HG02938 (cell line): ENCODE data around the gene VTI1A.
"Not testable (repeated sequence)": the region's sequence is repeated elsewhere in the genome, so short reads cannot be mapped to it uniquely, and the experiment has no call there.

ENCODE experiments used
- ATAC-seq: cut with Tn5 transposase; IDR thresholded peaks from one replicate; pipeline ENCODE4 v1.9.1; 2021; ENCODE audit warnings: mild to moderate bottlenecking, moderate library complexity; ENCODE audit not compliant: unreplicated experiment

Gene VTI1A

GRCh38 chr10:112843623-112844022, 396.6 kb downstream of the VTI1A start:
- no peak for ATAC-seq

GRCh38 chr10:112844681-112845544, 397.9 kb downstream of the VTI1A start:
- ATAC-seq = no peak

DNA sequence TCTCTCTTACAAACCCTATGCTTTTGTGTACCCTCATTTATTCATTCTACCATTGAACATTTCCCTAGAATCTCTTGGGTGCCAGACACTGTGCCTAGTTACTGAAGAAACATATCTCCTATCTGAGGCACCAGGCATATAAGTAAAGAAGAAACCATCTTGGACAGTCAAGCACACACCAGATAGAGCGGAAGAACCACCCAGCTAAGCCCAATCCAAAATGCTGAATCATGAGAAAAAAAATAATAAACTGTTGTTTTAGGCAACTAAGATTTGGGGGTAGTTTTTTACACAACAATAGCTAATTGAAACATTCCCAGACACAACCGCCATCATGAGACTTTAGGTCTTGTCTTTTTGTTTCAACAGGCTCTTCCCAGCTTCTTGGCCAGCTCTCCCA, 400.8 kb downstream of the VTI1A start:
- no peak for ATAC-seq

DNA sequence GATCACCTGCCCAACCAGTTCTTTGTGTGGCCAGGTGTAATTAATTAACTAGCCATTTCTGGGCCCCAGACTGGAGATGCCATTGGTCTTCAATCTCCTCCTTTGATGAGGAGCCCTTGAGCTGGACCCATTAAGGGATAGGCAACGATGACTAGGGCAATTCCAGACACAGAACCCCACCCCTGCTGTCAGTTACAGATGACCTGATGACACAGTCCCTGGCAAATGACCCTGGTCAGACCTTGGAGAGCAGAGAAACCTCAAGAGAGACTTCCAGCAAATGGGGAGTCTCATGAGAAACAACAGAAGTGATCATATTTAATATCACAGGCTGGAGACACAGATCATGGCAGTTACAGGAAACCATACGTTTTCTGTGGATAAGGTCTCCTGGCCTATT, 401.2 kb downstream of the VTI1A start:
- ATAC-seq = no peak

GRCh38 chr10:112848868-112849430, 401.9 kb downstream of the VTI1A start:
- ATAC-seq = no peak

GRCh38 chr10:112849546-112849945, 402.5 kb downstream of the VTI1A start:
- ATAC-seq = no peak

DNA sequence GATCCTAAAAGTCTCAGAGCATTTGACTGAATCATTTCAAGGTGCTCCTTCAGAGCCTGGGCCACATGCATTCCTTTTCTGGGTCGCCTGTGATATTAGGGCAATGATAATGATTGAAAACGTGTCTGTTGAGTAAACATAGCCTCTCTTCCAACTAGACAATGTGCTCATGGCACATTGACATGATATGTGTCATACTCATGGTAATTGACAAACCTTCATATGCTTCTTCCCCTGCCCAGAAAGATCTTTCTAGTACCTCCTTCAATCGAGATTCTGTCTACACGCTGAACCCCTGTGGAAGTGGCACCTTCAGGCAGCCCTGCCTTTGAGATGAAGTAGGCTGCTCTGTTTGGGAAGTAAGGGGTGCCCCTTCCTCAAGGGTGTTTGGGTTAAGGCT, 404.2 kb downstream of the VTI1A start:
- no peak for ATAC-seq

DNA sequence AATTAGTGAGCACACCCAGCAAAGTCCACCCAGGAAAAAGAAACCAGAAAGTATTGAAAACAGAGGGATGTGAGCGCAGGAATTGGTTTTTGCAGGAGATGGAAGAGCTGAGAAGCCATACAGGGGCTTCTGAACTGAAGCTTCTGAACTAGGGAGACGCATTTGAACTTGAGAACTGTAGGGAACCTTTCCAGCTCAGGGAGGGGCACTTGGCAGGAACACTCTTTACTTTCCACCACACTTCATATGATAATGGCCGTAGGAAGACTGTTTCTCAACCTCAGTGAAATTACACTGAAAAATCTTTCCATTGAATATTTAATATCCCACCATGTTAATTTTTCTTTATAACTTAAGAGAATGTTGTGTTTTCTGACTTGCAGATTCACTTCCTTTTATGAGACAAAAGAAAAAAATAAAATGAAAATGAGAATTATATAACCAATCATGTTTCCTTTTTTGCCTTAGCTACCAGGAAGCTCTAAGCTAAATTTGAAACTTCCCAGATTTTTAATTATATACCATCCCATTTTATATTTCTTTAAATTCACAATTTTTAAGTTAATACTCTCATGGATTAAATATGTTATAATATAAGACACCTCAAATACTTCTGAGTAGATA, 404.7 kb downstream of the VTI1A start:
- no peak for ATAC-seq

DNA sequence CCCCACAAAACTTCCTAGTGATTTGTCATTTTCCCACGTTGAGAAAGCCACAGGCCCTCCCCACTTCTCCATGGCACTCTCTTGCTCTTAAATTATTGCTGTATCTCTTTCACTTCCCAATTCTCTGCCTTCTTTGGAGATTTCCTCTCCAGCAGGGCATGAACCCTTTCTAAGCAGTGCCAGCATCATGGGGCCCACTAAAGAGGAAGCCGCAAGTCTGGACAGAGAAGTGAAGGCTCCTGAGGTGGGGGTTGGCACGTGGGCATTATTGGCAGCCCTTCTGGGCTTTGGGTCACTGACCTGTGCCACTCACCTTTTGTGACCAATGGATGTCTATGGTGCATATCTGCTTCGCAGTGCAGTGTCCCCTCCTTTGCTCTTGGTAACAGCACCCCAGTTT, 405.3 kb downstream of the VTI1A start:
- ATAC-seq = no peak

DNA sequence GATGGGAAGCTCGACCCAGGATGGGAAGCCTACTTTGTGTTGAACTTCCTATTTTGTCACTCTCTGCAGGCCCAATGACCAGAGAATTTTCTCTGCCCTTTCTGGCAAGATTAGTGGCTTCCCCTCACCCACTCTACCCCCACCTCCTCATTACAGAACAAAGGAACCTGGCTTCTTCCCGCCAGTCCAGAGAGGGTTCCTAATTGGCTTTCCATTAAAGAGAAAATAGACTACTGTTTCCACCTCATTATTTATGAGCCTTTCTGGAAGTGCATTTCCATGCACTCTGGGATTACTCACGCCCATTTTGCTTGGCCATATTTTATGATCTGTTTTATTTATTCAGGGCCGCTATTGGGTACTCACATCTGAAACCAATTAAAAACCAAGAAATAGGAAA, 408.1 kb downstream of the VTI1A start:
- no peak for ATAC-seq

DNA sequence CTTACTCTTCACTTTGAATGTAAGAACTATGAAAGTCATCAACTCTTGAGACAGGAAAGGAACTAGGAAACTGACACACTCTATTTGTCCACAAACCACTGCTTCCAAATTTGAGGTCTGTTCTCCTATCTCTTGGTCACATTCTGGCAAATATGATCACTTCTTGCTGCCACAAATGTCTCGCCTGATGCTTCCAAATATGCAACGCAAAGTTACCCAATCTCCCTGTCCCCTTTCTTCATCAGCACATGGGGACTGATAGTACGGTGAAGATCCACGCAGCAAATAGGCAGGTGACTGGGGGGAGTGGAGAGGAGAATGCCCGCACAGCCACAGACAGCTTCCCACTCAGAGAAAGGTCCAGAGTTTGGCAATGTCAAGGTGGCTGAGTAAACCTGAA, 410.5 kb downstream of the VTI1A start:
- ATAC-seq = no peak

- no peak for ATAC-seq
These were observed 412.1 kb downstream of the VTI1A start for GRCh38 chr10:112858986-112859651.

GRCh38 chr10:112859793-112860192, 412.8 kb downstream of the VTI1A start:
- no peak for ATAC-seq

GRCh38 chr10:112863461-112863860, 416.4 kb downstream of the VTI1A start:
- ATAC-seq = not testable (repeated sequence)
